Activated CD4-positive, CD25-positive, alpha-beta regulatory T cell treated with anti-CD3 and anti-CD28 coated beads, Interleukin-2, amount 50 U/mL, for 24 hours (primary cell): ENCODE results near the gene SLC31A2.

Experiments used
- ATAC-seq, 2 donors: fragments of 150-1000 bp; cut with Tn5 transposase; one replicate each; pipeline ENCODE4 v1.10.0; 2021; ENCODE audit warnings: mild to moderate bottlenecking in 1 of 2, moderate library complexity in 1 of 2

SLC31A2 gene

DNA sequence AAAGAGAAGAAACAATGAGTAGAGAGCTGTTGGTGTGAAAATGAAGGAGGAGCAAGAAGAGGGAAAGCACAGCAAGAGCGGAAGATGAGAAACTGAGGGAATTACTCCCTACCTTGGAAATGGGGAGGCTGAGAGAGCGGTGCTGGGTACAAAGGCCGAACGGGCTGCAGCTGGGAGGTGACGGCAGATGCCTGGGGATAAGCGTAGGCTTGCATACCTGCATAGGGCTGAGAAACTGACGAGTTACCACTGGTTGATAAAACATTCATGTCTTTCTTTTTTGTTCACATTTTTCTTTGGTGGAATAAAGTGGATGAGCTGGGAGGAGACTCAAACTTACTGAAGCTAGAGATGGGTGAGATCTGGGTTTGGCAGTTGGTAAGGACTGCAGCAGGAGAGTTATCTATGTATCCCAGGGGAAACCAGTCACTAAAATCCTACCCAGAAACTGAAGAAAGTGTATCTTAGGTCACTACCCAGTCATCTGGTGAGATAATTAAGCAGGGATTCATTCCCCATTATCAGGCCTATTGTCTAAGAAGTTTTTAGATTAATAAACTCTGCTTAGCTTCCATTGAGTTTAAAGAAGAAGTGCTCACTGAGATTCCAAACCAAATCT, 35.4 kb downstream of the SLC31A2 start:
- ATAC-seq, result no peak

DNA sequence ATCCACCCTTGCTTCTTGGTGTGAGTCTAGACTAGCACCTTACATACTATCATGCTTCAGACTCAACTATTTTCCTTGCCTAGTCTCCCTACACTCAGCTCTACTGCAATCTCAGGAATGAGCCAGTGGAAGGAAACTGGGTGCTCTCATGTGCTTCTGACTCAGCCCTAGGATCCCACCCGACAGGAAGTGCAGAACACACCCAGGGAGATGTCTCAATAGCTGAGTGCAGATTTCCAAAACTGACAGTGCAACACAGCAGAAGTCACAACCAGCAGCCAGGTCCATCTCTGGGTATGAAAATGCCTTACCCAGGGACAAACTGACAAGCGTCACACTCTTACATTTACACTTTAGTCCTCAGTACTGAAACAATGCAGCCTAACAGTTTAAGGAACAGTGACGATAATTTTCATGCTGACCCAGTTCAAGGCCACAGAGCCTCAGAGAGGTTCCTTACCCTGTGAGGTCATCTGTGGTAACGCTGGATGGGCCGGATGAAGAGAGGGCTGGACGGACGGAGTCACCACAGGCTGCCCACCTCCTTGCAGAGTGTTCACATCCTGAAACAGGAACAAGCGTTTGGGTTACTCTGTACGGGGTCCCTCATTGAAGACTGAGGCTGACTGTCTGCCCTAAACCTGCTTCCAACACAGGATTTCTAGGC, 37.3 kb downstream of the SLC31A2 start:
- no peak for ATAC-seq

DNA sequence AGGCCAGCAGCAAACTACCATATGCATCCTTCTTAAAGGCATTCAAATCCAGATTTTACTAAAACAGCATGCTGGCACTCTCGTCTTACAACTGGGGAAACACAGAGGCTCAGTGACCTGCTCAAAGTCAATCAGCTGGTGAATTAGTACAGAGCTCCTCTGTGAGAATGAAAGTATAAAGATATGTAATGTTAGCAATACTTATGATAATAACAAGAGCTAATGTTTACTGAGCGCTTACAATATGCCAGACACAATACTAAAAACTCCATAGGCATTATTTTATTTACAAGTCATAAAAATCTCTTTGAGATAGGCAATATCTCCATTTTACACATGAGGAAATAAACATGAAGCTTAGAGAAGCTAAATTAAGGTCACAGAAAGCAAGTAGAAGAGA, 41.6 kb downstream of the SLC31A2 start:
- no peak for ATAC-seq

DNA sequence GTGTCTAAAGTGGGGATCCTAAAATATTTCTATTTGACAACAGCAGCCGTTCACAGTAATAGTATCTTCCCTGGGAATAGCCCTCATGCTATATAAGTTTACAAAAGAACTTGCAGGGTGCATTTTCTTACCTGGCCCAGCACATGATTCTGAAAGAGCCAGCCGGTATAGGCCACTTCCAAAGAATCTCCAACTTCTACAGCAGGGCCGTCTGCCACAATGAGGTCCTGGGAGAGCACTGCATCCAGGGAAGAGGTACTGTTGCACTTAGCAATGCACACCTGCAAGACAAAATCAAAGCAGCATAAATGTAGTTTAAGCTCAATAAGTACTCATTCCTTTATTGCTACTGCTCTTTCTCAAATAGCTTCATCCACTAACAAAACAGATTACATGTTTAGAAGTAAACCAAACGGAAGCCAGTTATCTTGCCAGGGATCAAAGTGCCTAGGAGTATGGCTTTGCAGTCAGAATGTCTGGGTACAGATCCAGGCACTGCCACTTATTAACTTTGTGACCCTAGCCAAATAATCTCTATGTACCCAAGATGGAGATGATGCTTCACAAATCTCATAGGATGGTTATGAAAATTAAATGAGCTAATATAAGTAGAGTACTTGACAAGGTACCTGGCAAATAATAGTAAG, 49.0 kb downstream of the SLC31A2 start:
- ATAC-seq, result no peak

DNA sequence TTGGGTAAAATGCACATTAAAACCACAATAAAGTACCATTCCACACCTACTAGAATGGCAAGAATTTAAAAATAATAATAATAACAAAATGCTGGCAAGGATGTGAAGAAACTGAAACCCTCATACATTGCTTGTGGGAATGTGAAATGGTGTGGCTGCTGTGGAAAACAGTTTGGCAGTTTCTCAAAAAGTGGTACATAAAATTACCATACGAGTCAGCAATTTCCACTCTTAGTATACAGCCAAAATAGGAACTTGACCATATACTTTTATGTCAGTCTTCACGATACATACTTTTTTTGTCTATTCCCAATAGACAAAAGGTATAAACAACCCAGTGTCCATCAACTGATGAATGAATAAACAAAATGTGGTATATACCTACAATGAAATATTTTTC, 54.6 kb downstream of the SLC31A2 start:
- no peak for ATAC-seq

DNA sequence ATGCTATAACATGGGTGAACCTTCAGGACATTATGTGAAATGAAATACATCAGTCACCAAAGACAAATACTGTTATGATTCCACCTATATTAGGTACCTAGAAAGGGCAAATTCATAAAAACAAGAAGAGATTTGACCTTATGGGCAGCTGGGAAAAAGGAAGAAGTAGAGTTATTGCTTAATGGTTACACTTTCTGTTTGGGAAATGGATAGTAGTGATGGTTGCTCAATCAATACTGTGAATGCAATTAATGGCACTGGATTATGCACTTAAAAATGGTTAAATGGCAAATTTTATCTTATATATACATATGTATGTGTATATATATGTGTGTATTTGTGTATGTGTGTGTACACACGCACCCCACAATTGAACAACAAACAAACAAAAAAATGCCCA, 55.1 kb downstream of the SLC31A2 start:
- ATAC-seq, result no peak

DNA sequence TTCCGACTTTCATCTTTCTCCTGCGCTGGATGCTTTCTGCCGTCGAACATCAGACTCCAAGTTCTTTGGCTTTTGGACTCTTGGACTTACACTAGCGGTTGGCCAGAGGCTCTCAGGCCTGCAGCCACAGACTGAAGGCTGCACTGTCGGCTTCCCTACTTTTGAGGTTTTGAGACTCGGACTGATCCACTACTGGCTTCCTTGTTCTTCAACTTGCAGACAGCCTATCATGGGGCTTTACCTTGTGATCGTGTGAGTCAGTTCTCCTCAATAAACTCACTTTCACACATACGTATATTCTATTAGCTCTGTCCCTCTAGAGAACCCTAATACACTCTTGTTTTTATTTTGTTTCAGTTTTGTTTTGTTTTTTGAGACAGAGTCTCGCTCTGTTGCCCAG, 60.0 kb downstream of the SLC31A2 start:
- no peak for ATAC-seq
